Left ventricle myocardium superior (tissue), 1 donor: ENCODE results near the gene VSNL1. TPM values are rescaled to one million over a fixed set of nuclear protein-coding genes. Genes with fewer than 3 reads are reported as not detected.

ENCODE experiments used
- ATAC-seq: fragments of 200-7000 bp; cut with Tn5 transposase; one replicate; pipeline ENCODE4 v1.9.1; 2020; ENCODE audit warnings: mild to moderate bottlenecking, moderate library complexity
- DNase-seq: peaks from one replicate; pipeline ENCODE4 v3.0.0-alpha.2; 2020
- intact Hi-C: fragments of 100-400 bp; cut with micrococcal nuclease; formaldehyde crosslinking; loops from one replicate; pipeline ENCODE4 v1.11.0; 2022
- total RNA-seq: library from RNA; stranded (reverse); fragmentation: NEBNext Ultra II Directional; extraction: Animal tissue kit (Norgen Biotek cat#: 25700); gene quantifications from one replicate; pipeline ENCODE4 v1.2.1, GENCODE V29; 2021
- donor health status: DM: no; HTN: yes; CAD: no; lungs with severe emphysema.

The VSNL1 gene
- total RNA-seq, 1 donor from 2014 or later, result 18.6 TPM

DNA sequence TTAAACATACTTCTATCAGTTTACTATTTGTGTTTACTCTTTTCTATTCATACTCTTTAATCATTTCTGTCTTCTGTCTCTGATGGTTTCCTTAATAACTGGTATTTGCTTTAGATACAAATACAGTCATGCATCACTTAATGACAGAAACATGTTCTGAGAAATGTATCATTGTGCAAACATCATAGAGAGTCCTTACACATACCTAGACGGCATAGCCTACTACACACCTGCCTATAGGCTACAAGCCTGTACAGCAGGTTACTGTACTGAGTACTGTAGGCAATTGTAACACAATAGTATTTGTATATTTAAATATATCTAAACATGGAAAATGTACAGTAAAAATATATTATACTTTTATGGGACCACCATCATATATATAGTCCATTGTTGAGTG, 36.3 kb downstream of the VSNL1 start:
- intact Hi-C loops, result no loop called here
- no peak for DNase-seq
- ATAC-seq, result no peak

DNA sequence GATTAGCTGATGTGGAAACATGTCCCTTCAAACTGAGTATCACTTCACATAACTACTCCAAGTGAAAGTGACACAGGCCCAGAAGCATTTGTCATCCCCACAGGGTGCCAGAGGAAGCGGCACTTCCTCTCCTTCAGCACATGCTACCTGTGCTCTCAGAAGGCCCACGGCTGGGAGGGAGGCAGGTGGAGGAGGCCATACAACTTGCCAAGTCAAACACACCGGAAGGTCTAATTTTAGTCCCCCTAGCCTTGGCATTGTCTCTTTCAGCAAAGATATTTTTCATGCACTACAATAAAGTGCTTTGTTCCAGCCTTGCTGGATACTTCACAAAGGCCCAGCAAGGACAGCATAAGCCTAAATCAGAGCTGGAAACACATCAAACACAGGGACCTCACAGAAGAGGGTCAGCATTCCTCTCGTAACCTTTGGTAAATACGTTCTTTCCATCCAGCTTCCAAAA, 38.0 kb downstream of the VSNL1 start:
- intact Hi-C loops, result loop anchor here (2.0 kb wide), 1 partner anchor 20 kb away; no protein-coding TSS in a partner anchor
- peak; percentile 72 for ATAC-seq
- DNase-seq, result no peak

DNA sequence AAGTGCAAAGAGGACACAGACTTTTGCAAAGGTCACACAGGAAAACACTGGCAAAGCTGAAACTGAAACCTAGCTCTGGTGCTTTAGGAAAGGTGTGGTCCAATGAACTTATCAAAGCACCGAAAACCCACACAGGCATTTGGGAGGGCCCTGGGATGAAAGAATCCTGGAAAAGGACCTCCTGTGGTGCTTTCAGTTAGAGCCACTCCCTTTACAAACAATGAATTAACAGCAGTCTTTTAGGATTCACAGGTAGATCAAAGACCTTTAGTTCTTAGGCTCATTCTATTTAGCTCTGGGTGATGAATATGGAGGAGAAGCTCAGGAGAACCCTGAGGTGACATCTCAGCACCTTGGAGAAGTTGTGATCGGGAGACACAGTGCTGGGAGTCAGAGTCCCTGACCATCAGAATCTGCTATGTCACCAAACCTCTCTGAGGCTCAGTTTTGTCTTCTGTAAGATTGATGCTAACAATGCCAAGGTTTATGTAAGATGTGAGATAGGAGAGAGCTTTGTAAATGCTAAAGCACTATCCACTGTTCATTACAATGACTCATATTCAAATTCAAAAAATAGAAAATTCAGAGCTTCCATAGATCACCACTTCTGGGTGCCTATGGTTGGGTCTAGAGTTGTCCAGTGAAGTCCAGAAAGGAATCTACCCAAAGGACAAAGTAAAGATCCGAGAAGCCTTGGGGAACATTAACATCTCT, 39.3 kb downstream of the VSNL1 start:
- intact Hi-C loops, result loop anchor here (2.0 kb wide), 1 partner anchor 21 kb away; no protein-coding TSS in a partner anchor
- DNase-seq, result no peak
- ATAC-seq, result no peak

DNA sequence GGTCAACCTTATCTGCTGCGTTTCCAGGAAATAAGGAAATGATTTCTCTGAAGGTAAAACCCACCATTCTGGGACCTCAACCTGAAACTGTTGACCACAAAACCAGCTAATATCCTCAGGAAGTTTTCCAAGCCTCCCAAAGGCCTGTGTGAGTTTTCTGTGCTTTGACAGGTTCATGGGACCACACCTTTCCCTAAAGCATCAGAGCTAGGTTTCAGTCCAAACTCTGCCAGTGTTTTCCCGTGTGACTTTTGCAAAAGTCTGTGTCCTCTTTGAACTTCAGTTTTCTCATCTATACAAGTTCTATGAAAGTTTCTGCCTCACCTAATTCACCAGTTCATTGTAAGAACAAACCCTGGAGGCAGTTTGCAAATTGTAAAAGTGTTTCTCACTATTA, 39.8 kb downstream of the VSNL1 start:
- intact Hi-C loops, result no loop called here
- DNase-seq (no peak), ATAC-seq (no peak)

DNA sequence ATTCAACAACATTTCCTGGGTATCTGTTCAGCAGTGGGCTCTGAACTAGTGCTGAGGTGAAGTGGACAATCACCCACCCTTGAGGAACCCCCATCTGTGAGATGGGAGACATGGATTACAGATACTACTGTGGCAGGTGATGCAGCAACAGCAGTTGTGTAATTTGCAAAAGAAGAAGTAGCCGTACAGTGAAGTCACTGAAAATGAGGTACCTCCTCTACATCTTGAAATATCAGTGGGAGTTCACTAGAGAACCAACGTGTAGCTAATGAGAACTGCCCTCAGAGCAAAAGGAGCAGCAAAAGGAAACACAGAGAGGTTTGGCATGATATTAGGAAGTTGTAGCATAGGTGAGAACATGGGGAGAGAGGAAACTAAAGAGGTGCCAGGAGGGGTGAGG, 41.3 kb downstream of the VSNL1 start:
- no peak for ATAC-seq
- no peak for DNase-seq
- intact Hi-C loops, result no loop called here

DNA sequence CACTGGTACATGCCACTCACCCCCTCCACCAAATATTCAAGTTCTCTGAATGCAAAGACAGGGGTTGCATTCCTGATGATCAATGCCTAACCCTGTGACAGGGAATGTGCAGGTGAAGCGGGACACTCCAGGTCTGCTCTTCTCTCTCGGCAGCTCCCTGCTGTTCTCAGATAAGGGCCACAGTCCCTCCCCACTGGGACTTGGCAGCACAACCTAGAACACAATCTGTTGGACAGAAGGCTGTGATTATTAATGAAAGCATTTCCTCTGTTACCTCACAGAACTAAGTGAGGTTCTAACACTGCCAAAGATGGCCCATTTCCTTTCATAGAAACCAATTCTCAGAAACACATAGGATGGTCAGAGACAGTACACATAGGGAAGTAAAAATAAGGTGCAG, 42.7 kb downstream of the VSNL1 start:
- peak; percentile 49 for DNase-seq
- intact Hi-C loops, result no loop called here
- peak; percentile 88 for ATAC-seq

DNA sequence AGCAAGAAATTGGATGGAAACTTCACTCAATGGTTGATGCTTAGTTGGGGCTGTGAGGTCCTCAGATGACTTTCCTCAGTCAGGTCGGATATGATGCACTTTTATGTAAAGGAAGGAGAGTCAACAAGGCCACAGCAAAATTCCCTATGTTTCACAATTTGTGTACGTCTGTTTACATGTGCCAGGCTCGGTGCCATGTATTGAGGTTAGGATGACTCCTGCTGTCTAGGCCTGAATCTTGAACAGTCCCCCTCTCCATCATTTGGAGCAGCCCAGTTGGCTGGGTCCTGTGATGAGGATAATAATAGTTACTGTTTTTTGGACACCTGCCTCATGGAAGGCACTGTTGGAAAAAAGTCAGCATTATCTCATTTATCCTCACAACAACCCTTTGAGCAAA, 43.1 kb downstream of the VSNL1 start:
- DNase-seq (no peak), ATAC-seq (peak; percentile 87)
- intact Hi-C loops, result no loop called here

DNA sequence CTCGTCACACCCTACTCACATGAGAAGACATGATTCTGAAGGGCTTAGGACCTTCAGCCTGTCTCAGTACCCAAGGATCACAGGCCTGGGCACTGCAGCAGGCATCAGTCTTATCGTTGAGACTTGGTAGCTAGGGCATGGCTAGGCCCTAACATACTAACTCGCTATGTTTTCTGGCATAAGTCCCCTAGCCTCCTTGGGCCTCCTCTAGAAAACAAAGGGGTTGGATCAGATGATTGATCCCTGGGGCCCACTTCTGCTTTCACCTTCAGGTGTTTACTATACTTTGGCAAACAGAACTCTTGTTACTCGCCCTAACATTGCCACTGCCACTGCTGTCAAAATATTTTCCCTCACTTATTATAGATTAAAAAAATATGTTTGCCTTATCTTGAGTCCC, 44.2 kb downstream of the VSNL1 start:
- intact Hi-C loops, result no loop called here
- ATAC-seq (no peak), DNase-seq (no peak)

DNA sequence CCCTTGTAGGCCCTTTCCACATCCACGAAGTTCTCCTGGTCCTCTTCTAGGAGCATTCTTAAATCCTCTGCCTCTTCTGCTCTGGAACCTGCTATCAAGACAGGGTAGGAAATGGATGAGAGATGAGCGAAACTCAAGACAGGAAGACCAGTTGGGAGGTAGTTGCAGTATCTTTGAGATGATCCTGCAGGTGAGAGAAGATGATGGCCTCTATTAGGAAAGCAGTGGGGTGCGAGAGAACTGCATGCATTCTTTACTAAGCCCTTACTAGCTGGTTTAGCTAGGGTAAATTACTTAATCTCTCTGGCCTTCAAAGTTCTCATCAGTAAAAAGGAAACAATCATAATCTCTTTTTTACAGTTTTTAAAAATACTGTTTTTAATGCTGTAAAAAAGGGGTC, 47.0 kb downstream of the VSNL1 start:
- ATAC-seq (no peak), DNase-seq (no peak)
- intact Hi-C loops, result no loop called here

DNA sequence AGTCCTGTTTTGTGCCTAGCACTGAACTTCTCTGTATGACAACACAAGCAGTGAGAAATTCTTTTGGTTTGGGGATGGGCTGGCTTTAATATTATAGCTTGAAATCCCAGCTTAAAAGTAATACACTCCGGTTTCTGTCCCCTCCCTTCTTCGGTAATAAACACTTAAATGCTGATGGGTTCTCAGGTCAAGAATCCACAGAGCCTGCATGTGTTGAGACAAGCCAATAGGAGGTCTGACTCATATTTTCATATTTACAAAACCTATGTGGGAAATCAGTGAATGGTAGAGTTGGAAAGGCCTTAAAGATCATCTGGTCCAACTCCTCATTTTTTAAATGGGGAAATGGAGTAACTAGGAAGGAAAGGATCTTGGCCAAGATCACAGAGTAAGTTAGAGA, 47.5 kb downstream of the VSNL1 start:
- ATAC-seq (no peak), DNase-seq (no peak)
- intact Hi-C loops, result no loop called here

DNA sequence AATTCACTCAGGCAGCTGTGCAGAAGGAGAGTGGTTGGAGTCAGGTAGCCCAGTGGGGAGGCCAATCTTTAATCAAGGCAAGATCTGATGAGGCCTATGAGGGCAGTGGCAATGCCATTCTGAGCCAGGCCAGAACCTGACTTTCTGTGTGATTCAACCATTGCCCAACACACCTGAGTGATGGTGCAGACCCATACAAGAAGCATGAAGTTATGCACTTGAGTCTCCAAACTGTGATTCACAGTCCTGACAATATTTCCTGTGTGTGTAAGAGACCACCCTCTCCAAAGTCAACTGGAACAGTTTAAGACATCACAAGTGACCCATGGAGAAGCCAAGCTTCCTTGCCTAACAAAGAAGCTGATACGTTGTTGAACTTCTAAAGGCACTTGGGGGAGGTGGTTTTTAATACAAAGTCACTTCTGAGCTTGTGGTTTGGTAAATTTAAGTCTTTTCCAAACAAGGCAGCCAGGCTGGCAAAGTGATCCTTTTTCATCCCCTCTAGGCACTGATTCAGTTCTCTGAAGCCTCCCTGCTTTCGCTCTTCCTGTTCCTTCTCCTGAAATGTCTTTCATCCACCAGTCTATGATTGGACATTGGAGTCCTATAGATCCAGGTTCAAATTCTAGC, 49.0 kb downstream of the VSNL1 start:
- no peak for ATAC-seq
- no peak for DNase-seq
- intact Hi-C loops, result no loop called here

DNA sequence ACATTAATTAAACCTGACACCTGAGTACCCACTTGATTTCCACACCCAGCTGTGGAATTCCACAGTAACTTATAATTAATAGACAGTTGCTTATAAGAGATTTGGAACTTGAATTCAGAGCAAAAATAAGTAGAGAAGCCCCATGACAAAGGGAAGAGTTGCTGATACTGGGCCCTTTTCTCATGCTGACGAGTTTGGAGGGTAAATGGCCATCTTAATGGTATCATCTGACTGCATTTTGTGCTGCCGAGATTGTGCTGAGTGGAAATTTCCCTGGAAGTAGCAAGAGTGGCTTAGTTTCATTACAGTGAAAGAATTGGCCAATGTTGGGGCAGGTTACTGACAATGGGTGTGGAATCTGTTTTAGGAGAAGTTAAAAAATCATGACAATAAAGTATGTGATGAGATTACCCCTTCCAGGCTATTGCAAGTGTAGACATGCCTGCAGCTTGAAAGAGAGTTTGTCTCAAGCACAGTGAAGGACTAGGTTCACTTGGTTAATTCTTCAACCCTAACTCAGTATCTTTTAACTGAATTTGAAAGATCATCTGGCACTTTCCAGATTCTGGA, 49.9 kb downstream of the VSNL1 start:
- ATAC-seq (no peak), DNase-seq (no peak)
- intact Hi-C loops, result no loop called here

DNA sequence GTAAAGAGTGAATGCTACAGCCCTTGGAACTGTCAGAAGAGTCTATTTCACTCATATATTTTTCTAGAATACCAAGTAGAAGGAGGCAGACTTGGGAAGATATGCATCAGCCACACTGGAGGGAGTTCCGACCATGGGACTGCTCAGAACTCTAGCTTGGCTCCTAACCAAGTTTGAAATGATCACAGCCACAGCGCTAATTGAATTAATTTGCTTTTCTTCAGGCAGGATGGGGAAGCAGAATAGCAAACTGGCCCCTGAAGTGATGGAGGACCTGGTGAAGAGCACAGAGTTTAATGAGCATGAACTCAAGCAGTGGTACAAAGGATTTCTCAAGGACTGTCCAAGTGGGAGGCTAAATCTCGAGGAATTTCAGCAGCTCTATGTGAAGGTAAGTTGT, 51.4 kb downstream of the VSNL1 start:
- no peak for ATAC-seq
- intact Hi-C loops, result no loop called here
- DNase-seq, result no peak

DNA sequence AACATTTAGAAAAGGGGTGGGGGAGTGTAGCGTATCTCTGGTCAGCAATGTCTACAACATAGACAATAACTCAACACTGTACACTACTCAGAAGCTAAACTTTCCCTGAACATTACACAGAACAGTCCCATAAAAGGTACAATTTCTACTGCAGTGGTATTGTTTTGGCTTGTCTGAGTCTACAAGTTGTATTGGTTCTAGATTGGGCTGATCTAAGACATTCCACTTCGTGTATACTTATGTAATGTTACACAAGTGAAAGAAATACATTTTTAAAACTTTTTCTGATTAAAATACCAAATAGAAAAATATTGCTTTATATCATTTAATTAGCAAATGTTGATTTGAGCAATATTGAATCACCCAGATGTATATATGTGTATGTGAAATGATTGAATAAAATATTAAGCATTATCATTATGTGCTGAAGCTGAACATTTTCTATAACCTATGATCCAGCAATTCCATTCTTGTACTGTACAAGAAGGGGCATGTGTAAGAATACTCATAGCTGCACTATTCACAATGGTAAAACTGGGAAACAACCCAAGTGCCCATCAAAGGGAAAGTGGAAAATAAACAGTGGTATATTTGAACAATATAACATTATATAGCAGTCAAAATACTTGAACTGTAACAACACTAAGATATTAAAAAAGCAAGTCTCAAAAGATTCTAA, 52.4 kb downstream of the VSNL1 start:
- intact Hi-C loops, result no loop called here
- no peak for DNase-seq
- no peak for ATAC-seq

DNA sequence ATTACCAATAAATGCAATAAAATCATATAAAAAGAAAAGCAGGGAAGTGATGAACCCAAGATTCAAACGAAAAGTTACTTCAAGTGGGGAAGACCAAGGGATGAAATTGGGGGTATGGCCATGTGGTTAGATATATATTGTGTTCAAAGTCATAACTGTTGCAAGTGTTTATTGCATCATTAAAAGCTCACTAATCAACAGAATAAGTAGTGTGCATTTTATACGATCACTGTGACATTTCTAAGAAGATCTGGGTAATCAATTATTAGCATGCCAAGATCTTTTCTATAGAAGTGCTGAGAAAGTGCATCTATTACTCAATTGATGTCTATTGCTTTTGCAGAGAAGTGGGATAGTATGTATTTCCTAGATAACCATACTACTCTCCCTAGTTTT, 52.9 kb downstream of the VSNL1 start:
- intact Hi-C loops, result no loop called here
- no peak for DNase-seq
- no peak for ATAC-seq

DNA sequence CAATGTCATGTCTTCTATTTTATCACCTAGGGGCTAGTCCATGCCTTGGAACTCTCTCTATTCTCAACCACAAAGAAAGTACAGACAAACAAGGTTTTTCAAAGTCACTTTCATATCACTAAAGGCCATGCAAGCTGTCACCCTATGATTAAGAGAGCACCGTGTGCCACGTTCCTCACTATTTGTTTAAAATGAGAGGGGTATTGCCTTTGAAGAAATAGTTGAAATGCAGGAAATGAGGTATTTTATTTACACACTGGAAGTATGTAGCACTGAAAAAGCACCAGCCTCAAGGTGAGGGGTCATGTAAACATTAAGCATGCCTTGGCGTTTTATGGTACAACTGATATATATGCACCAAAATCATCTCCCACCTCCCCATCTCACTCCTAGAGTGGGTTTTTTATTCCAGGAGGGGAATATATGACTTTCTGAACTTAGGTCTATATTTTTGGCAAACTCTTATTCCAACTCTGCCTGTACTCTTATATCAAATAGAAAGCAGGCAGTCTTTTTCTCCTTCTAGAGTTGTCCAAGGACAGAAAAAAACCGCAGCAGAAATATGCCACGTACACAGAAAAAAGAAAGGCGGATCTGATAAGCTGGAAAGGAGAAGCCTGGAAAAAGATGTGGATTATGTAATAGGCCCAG, 53.5 kb downstream of the VSNL1 start:
- ATAC-seq (no peak), DNase-seq (no peak)
- intact Hi-C loops, result no loop called here

DNA sequence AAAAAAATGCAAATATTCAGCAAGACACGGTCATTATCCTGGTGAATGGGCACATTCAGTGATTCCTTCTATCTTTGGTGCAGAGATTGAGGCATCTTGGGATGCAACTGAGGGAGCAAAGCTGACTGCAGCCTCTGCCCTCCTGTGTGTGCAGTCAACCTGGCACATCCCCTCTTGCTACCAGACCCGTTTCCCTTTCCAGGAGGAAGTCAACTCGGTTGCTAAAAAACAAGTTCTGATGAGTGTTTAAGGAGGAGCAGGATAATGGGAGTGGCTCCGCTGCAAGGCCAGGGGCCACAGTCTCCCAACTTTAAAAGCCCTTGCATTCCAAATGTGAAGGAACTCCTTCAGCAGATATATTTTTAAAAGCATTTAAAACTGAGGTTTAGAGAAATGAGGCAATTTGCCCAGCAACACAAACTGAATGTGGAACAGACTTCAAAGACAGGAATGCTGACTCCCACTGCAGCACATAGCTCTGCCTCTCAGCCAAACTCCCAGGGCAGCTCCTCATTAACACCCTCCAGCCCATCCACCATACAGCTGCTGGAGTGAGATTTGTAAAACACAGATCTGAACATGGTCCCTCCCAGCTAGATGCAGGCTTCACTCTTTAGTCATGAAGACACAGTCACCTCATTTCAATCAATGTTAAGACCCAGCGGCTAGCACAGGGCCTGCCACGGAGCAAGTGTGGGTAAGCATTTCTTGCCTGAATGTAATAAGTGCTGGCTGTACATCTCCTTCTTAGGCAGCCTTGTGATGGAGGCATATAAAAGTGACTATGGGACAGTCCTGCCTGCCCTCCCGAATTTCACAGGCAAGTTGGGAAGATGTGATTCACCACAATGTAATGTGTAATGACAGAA, 54.3 kb downstream of the VSNL1 start:
- intact Hi-C loops, result no loop called here
- no peak for DNase-seq
- ATAC-seq, result no peak

DNA sequence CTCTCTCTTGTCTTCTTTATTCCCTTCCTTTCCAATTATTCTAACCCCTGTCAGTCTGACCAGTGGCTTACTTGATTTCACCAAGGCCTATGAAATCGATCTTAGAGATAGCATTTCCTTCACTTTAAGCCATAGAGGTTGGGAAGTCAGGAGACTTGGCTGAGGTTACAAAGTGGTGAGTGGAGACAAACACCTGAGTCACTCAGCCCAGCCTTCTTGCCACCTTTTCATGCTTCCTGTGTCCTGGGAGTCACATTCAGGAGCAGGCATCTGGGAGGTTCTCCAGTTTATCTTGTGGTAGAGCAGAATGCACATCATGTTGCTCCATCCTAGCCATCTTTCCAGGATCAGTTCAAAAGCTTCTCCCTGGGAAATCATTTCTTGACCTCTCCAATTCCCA, 59.1 kb downstream of the VSNL1 start:
- intact Hi-C loops, result no loop called here
- ATAC-seq (no peak), DNase-seq (no peak)
